ENCODE results near the gene SCFD2.
"Not testable (repeated sequence)": the region's sequence is repeated elsewhere in the genome, so short reads cannot be mapped to it uniquely, and the experiment has no call there.

SCFD2 gene

GRCh38 chr4:53314252-53314651 is 51.6 kb downstream of the SCFD2 start:
- Mint-ChIP-seq H3K27me3 (no peaks in the 10 kb centered on the region), H3K4me1 (peaks cover 15% of the 10 kb centered on the region), H3K9me3 (no peaks in the 10 kb centered on the region), H3K36me3 (ENCODE audit: low read depth) (peaks cover 18% of the 10 kb centered on the region), H3K27ac (no peak overlapping the region), H3K4me3 (no peak overlapping the region)
- ATAC-seq (no peak), DNase-seq (no peak)

DNA sequence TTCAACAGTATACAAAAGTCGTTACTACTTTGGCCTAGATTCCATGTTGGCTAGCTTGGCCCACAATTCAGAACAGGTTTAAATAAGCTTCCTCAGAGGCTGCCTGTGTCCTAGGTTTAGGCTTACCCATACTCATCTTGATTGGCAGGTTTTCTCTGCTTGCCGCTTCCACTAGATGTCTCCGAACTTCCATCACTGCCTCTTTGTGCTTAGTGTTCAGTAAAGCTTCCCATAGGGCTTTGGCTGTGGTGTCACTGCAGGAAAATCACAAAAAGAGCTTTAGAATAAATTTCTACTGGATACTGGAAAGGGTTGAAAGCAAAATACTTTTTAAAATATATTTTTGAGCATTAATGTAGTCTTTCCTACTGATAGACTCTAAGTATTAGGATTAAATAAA is 52.4 kb downstream of the SCFD2 start:
- Mint-ChIP-seq H3K27ac (no peak overlapping the region), H3K4me3 (no peak overlapping the region), H3K4me1 (peaks cover 17% of the 10 kb centered on the region), H3K27me3 (no peaks in the 10 kb centered on the region), H3K36me3 (ENCODE audit: low read depth) (peaks cover 22% of the 10 kb centered on the region), H3K9me3 (no peaks in the 10 kb centered on the region)
- DNase-seq (no peak), ATAC-seq (no peak)

DNA sequence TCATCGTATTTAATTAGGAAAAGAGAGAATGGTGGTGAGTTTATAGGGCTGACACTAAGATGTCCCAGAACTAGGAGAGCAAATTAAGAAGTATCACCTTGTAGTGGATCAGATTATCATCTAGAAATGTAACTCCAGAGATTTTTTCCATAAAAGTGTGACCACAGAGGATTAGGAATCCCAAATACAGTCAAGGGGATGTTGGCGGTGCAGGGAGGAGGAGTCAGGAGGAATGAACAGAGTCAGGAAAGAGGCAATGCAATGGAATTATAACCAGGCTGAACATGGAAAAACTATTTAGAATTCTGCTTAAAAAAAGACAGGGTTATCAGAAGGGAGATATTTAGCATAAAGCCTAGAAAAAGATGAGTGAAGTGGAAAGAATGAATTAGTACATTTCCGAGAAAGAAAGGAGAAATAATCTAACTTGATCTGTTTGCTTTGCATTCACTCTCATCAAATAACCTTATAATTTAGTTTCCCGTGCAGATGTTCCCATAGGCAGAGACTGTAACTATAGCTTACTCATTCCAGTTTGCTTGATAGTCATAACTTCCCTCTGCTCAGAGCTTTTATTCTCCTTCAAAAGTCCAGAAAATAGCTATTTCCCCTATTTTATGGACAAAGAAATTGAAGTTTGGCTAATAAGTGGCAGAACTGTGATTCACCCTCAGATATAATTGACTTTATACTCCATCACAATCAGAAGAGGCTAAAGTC is 56.4 kb downstream of the SCFD2 start:
- Mint-ChIP-seq H3K36me3 (ENCODE audit: low read depth) (peaks cover 54% of the 10 kb centered on the region), H3K27me3 (no peaks in the 10 kb centered on the region), H3K9me3 (peaks cover 18% of the 10 kb centered on the region), H3K27ac (no peak overlapping the region), H3K4me1 (peaks cover 13% of the 10 kb centered on the region), H3K4me3 (no peak overlapping the region)
- ATAC-seq: no peak
- no peak for DNase-seq

DNA sequence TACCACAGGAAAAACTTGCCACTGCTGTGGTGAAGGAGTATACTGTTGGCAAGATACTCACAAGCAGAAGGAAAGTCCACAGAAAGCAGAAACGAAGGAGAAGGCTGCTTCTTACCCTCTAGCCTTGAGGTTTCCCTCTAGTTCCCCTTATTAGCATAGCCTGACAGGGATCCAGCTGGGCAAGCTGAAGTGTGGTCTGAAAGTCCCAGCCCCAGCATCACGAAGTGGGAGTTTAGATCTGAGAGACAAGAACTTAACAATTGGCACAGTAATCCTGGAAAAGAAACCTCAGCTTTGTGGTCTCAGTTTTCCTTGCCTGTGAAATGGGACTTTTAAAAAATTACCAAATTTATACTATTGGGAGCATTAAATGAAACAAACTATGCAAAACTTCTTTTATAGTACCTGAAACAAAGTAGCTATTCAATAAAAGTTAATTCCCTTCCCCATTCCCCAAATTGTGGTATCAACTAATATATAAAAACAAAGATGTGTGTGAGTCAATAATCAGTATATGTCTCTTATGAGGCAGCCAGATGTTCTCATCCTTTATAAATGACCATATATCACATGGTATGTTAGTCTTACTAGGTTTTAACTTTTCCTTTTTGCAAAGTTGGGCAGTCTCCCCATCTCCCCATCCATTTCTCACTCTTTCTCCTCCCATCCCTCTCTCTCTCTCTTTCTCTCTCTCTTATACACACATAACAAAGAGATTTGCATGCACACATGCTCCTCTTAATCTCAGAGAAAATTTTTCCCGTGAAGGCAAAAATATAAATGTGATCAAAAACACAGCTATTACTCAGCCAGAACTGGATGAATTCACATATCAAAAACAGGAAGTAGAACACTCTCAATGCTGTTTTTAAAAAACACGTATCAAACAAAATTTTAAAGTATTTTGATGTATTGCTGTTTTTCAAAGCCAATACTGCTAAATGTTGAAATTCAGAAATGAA is 57.8 kb downstream of the SCFD2 start:
- H3K4me1 Mint-ChIP-seq: peaks cover 13% of the 10 kb centered on the region
- peaks cover 62% of the 10 kb centered on the region for H3K36me3 Mint-ChIP-seq (ENCODE audit: low read depth)
- H3K27me3 Mint-ChIP-seq: no peaks in the 10 kb centered on the region
- H3K27ac Mint-ChIP-seq: no peak overlapping the region
- no peak overlapping the region for H3K4me3 Mint-ChIP-seq
- H3K9me3 Mint-ChIP-seq: peaks cover 26% of the 10 kb centered on the region
- ATAC-seq (no peak), DNase-seq (no peak)

GRCh38 chr4:53307210-53307609 is 58.7 kb downstream of the SCFD2 start:
- no peak for DNase-seq
- no peak for ATAC-seq
- peaks cover 63% of the 10 kb centered on the region for H3K36me3 Mint-ChIP-seq (ENCODE audit: low read depth)
- H3K27ac Mint-ChIP-seq: no peak overlapping the region
- no peaks in the 10 kb centered on the region for H3K27me3 Mint-ChIP-seq
- H3K9me3 Mint-ChIP-seq: peaks cover 27% of the 10 kb centered on the region
- H3K4me1 Mint-ChIP-seq: peaks cover 13% of the 10 kb centered on the region
- no peak overlapping the region for H3K4me3 Mint-ChIP-seq

- H3K4me1 Mint-ChIP-seq: peaks cover 13% of the 10 kb centered on the region
- ATAC-seq (no peak), DNase-seq (no peak)
- H3K9me3 Mint-ChIP-seq: peaks cover 27% of the 10 kb centered on the region
- no peaks in the 10 kb centered on the region for H3K27me3 Mint-ChIP-seq
- peaks cover 63% of the 10 kb centered on the region for H3K36me3 Mint-ChIP-seq (ENCODE audit: low read depth)
- no peak overlapping the region for H3K4me3 Mint-ChIP-seq
- H3K27ac Mint-ChIP-seq: no peak overlapping the region
These were observed 59.1 kb downstream of the SCFD2 start for GRCh38 chr4:53306729-53307128.

- not testable (repeated sequence) for DNase-seq, H3K4me3 Mint-ChIP-seq, H3K27me3 Mint-ChIP-seq, H3K27ac Mint-ChIP-seq, ATAC-seq, H3K4me1 Mint-ChIP-seq
- Mint-ChIP-seq H3K9me3 (peaks cover 60% of the 10 kb centered on the region), H3K36me3 (ENCODE audit: low read depth) (peaks cover 32% of the 10 kb centered on the region)
These were observed 73.7 kb downstream of the SCFD2 start for GRCh38 chr4:53292209-53292608.

DNA sequence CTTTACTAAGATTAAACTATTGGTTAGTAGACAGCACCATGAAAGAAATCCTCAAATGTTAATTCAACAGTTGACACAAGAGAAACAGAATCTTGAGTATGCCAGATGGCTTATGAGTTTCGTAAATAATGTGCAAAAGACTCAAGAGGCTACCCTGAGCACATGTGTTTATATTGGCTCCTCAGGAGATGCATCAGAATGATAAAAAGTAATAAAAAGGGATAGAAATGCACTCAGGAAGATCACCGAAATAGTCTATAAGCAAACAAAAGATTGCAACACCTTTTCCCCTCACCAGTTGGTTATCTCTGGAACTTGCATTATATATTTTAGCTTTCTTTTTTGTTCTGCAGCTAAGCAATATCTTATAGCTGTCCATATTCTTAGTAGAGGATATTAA is 84.4 kb downstream of the SCFD2 start:
- H3K27ac Mint-ChIP-seq: no peak overlapping the region
- no peak for ATAC-seq
- peaks cover 5% of the 10 kb centered on the region for H3K4me1 Mint-ChIP-seq
- H3K27me3 Mint-ChIP-seq: no peaks in the 10 kb centered on the region
- peaks cover 39% of the 10 kb centered on the region for H3K36me3 Mint-ChIP-seq (ENCODE audit: low read depth)
- no peak for DNase-seq
- H3K9me3 Mint-ChIP-seq: peaks cover 8% of the 10 kb centered on the region
- H3K4me3 Mint-ChIP-seq: no peak overlapping the region

DNA sequence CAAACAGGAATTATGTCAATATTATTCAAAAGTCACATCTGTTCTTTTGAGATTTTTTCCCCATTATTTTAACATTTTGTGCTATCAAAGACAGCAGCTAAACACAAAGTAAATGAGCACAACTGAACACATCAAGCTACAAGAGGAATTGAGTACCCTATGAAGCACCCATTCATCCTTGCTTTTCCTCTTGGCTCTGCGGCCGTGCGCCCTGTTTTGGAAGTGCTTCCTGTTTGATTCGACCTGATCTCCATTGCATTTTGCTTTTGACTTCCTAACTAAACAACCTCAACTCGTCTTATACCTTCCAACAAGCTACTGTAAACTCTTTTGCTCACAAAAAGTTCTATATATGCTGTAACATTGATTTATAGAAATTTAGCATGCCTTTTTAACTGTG is 85.0 kb downstream of the SCFD2 start:
- Mint-ChIP-seq H3K36me3 (ENCODE audit: low read depth) (peaks cover 39% of the 10 kb centered on the region), H3K9me3 (peaks cover 8% of the 10 kb centered on the region), H3K4me1 (peaks cover 5% of the 10 kb centered on the region), H3K4me3 (no peak overlapping the region), H3K27ac (no peak overlapping the region), H3K27me3 (no peaks in the 10 kb centered on the region)
- DNase-seq (no peak), ATAC-seq (no peak)

DNA sequence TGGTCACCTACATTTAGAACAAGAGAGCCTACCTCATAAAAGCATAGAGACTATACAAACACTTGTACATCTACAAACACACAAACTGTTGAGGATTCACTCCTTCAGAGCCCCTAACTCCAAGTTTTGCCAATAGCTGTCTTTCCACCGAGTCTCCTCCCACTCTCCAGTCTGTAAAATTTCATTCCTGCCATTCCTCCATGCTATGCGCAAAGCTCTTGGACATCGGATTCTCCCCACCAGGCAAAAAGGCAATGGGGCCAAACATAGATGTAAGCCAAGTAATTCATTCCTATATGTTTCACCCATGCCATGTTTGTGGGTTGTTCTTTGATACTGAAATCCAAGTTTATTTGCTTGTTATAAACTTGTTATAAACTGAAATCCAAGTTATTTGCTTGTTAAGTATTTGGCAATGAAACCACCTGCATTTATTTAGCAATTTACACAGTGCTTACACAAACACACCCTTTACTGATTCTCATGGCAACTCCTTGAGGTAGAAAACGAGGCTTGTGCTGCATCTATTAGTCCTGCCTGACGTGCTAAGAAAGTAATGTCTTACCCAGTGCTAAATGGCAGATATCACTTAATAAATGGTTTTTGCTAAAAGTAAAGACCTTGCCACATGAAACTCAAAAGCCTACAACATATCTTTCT is 91.1 kb downstream of the SCFD2 start:
- Mint-ChIP-seq H3K27ac (no peak overlapping the region), H3K4me3 (no peak overlapping the region), H3K4me1 (peaks cover 5% of the 10 kb centered on the region), H3K36me3 (ENCODE audit: low read depth) (peaks cover 39% of the 10 kb centered on the region), H3K27me3 (no peaks in the 10 kb centered on the region), H3K9me3 (peaks cover 6% of the 10 kb centered on the region)
- ATAC-seq: no peak
- no peak for DNase-seq

DNA sequence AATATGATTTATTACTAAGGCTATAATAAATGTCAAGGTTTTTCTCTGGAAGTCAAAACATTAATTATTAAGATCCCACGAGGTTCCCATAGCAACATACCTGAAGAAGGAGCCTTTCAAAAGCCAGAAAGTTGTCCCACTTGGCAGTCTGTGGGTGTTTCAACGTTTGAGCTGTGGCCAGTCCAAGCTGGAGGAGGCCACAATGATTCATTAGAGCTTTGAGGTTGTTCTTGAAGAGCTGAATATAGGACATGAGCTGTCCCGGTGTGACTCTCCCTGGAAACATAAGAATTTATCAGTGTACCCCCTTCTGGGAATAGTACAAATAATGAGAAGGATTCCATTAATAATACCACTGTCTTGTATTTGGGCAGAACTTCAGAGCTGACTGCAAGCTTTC is 92.1 kb downstream of the SCFD2 start:
- no peak overlapping the region for H3K27ac Mint-ChIP-seq

GRCh38 chr4:53267026-53267425 is 98.8 kb downstream of the SCFD2 start:
- peaks cover 44% of the 10 kb centered on the region for H3K36me3 Mint-ChIP-seq (ENCODE audit: low read depth)

More for the DNA sequence above, 92.1 kb downstream of the SCFD2 start:
- Mint-ChIP-seq H3K9me3 (peaks cover 4% of the 10 kb centered on the region), H3K4me3 (no peak overlapping the region), H3K27me3 (no peaks in the 10 kb centered on the region), H3K4me1 (peaks cover 5% of the 10 kb centered on the region), H3K36me3 (ENCODE audit: low read depth) (peaks cover 34% of the 10 kb centered on the region)
- ATAC-seq (peak; percentile 49), DNase-seq (no peak)

GRCh38 chr4:53255986-53256385 is 109.9 kb downstream of the SCFD2 start:
- H3K27me3 Mint-ChIP-seq, H3K4me1 Mint-ChIP-seq, ATAC-seq, H3K4me3 Mint-ChIP-seq, DNase-seq, H3K27ac Mint-ChIP-seq: not testable (repeated sequence)
- H3K9me3 Mint-ChIP-seq: peaks cover 25% of the 10 kb centered on the region
- peaks cover 23% of the 10 kb centered on the region for H3K36me3 Mint-ChIP-seq (ENCODE audit: low read depth)

More at GRCh38 chr4:53267026-53267425, 98.8 kb downstream of the SCFD2 start:
- DNase-seq (no peak), ATAC-seq (no peak)
- Mint-ChIP-seq H3K27me3 (no peaks in the 10 kb centered on the region), H3K27ac (no peak overlapping the region), H3K9me3 (peaks cover 10% of the 10 kb centered on the region), H3K4me3 (no peak overlapping the region), H3K4me1 (no peaks in the 10 kb centered on the region)

- no peak overlapping the region for H3K4me3 Mint-ChIP-seq
- H3K9me3 Mint-ChIP-seq: peaks cover 20% of the 10 kb centered on the region
- H3K36me3 Mint-ChIP-seq (ENCODE audit: low read depth): peaks cover 40% of the 10 kb centered on the region
- peaks cover 3% of the 10 kb centered on the region for H3K4me1 Mint-ChIP-seq
- DNase-seq: no peak
- no peak for ATAC-seq
- no peaks in the 10 kb centered on the region for H3K27me3 Mint-ChIP-seq
- H3K27ac Mint-ChIP-seq: no peak overlapping the region
These were observed 125.3 kb downstream of the SCFD2 start for GRCh38 chr4:53240573-53240972.

Measured in activated naive CD8-positive, alpha-beta T cell treated with anti-CD3 and anti-CD28 coated beads, Interleukin-2, amount 50 U/mL, for 24 hours (primary cell).